H9 (cell line): ENCODE results near the gene TTC9C. TPM values are rescaled to one million over a fixed set of nuclear protein-coding genes. Genes with fewer than 3 reads are reported as not detected.
A peak's percentile ranks its signal among the peaks of the same experiment; 100 is the strongest.

Experiments used
- DNase-seq: peaks from one replicate; pipeline ENCODE4 v3.0.0-alpha.2; 2017
- H2AFZ ChIP-seq: one replicate; pipeline ENCODE4 v1.6.1; 2013; ENCODE audit warnings: mild to moderate bottlenecking, low read length, control low read depth, moderate library complexity
- H2AK5ac ChIP-seq: 2 replicates; pipeline ENCODE4 v1.6.1; 2013; ENCODE audit warnings: low read length, control low read depth, mixed read lengths; ENCODE audit not compliant: insufficient read length
- H2BK120ac ChIP-seq: one replicate; pipeline ENCODE4 v1.6.1; 2013; ENCODE audit warnings: low read depth, mild to moderate bottlenecking, low read length, control low read depth, inconsistent platforms; ENCODE audit not compliant: poor library complexity, severe bottlenecking
- H2BK12ac ChIP-seq: 2 replicates; pipeline ENCODE4 v1.6.1; 2013; ENCODE audit warnings: low read length, control low read depth, mixed read lengths, low read depth; ENCODE audit not compliant: insufficient read length
- H2BK15ac ChIP-seq: 2 replicates; pipeline ENCODE4 v1.6.1; 2013; ENCODE audit warnings: low read depth, low read length, control low read depth
- H2BK20ac ChIP-seq: one replicate; pipeline ENCODE4 v1.6.1; 2013; ENCODE audit warnings: low read depth, mild to moderate bottlenecking, low read length, control low read depth, inconsistent platforms; ENCODE audit not compliant: poor library complexity, severe bottlenecking
- H2BK5ac ChIP-seq: 2 replicates; pipeline ENCODE4 v1.6.1; 2013; ENCODE audit warnings: low read length, control low read depth, mixed read lengths; ENCODE audit not compliant: insufficient read length
- H3K14ac ChIP-seq: 2 replicates; pipeline ENCODE4 v1.6.1; 2013; ENCODE audit warnings: low read length, control low read depth; ENCODE audit not compliant: insufficient read depth
- H3K18ac ChIP-seq: 2 replicates; pipeline ENCODE4 v1.6.1; 2013; ENCODE audit warnings: low read depth, mild to moderate bottlenecking, mixed read lengths, low read length, control low read depth; ENCODE audit not compliant: insufficient read length
- H3K23ac ChIP-seq: 2 replicates; pipeline ENCODE4 v1.6.1; 2013; ENCODE audit warnings: low read length, control low read depth, mixed read lengths, low read depth; ENCODE audit not compliant: insufficient read length
- H3K23me2 ChIP-seq: 2 replicates; pipeline ENCODE4 v1.6.1; 2013; ENCODE audit warnings: low read depth, mild to moderate bottlenecking, mixed read lengths, low read length, control low read depth; ENCODE audit not compliant: insufficient read length, poor library complexity, severe bottlenecking
- H3K27ac ChIP-seq: 2 replicates; pipeline ENCODE4 v1.5.1; 2013; ENCODE audit warnings: low read length, control low read depth, mixed read lengths, low read depth; ENCODE audit not compliant: insufficient read length
- H3K27me3 ChIP-seq: 2 replicates; pipeline ENCODE4 v1.6.1; 2013; ENCODE audit warnings: low read length, control low read depth, inconsistent platforms; ENCODE audit not compliant: insufficient read depth
- H3K4ac ChIP-seq: 2 replicates; pipeline ENCODE4 v1.6.1; 2013; ENCODE audit warnings: low read depth, mild to moderate bottlenecking, control low read depth, inconsistent platforms, low read length, moderate library complexity
- H3K4me1 ChIP-seq: 2 replicates; pipeline ENCODE4 v1.6.1; 2013; ENCODE audit warnings: low read length, control low read depth, inconsistent platforms; ENCODE audit not compliant: insufficient read depth
- H3K4me2 ChIP-seq: 2 replicates; pipeline ENCODE4 v1.6.1; 2013; ENCODE audit warnings: low read length, control low read depth, mixed read lengths; ENCODE audit not compliant: insufficient read length, insufficient read depth
- H3K56ac ChIP-seq: 2 replicates; pipeline ENCODE4 v1.6.1; 2013; ENCODE audit warnings: low read depth, mild to moderate bottlenecking, mixed read lengths, low read length, control low read depth; ENCODE audit not compliant: insufficient read length
- H3K79me1 ChIP-seq: 2 replicates; pipeline ENCODE4 v1.6.1; 2013; ENCODE audit warnings: low read depth, mild to moderate bottlenecking, moderate library complexity, low read length, control low read depth, inconsistent platforms; ENCODE audit not compliant: insufficient read depth, poor library complexity, severe bottlenecking
- H3K79me2 ChIP-seq: 2 replicates; pipeline ENCODE4 v1.6.1; 2013; ENCODE audit warnings: low read length, control low read depth, inconsistent platforms; ENCODE audit not compliant: insufficient read depth
- H3K9ac ChIP-seq: 2 replicates; pipeline ENCODE4 v1.6.1; 2013; ENCODE audit warnings: low read length, control low read depth, mixed read lengths; ENCODE audit not compliant: insufficient read length; ENCODE audit errors: extremely low read depth
- H3K9me3 ChIP-seq: one replicate; pipeline ENCODE4 v1.6.1; 2013; ENCODE audit warnings: low read depth, low read length, inconsistent platforms; ENCODE audit not compliant: control insufficient read depth
- H3T11ph ChIP-seq: one replicate; pipeline ENCODE4 v1.6.1; 2013; ENCODE audit warnings: mild to moderate bottlenecking, low read length, control low read depth, inconsistent platforms
- H4K20me1 ChIP-seq: one replicate; pipeline ENCODE4 v1.6.1; 2013; ENCODE audit not compliant: control insufficient read depth, insufficient read length, insufficient read depth
- H4K5ac ChIP-seq: 2 replicates; pipeline ENCODE4 v1.6.1; 2013; ENCODE audit warnings: low read depth, mild to moderate bottlenecking, mixed read lengths, low read length, control low read depth; ENCODE audit not compliant: insufficient read length
- H4K8ac ChIP-seq: replicated peaks from 2 replicates; pipeline ENCODE4 v1.6.1; 2013; ENCODE audit warnings: low read length, control low read depth, mixed read lengths, low read depth; ENCODE audit not compliant: insufficient read length
- H4K91ac ChIP-seq: 2 replicates; pipeline ENCODE4 v1.6.1; 2013; ENCODE audit warnings: low read depth, mild to moderate bottlenecking, moderate library complexity, mixed read lengths, low read length, control low read depth; ENCODE audit not compliant: insufficient read length
- H3K27ac Mint-ChIP-seq, 3 experiments: 2 replicates in 2 of 3; 3 replicates in 1 of 3; pipeline ENCODE4 v1.8.0; 2020 to 2021; ENCODE audit warnings: mixed read lengths in 3 of 3, mild to moderate bottlenecking in 1 of 3, moderate library complexity in 1 of 3
- H3K27me3 Mint-ChIP-seq: 2 replicates; pipeline ENCODE4 v1.8.0; 2021; ENCODE audit warnings: low read depth, mild to moderate bottlenecking, moderate library complexity, mixed read lengths
- H3K36me3 Mint-ChIP-seq, 3 experiments: 2 replicates in 2 of 3; 3 replicates in 1 of 3; pipeline ENCODE4 v1.8.0; 2020 to 2021; ENCODE audit warnings: low read depth in 3 of 3, mixed read lengths in 3 of 3; ENCODE audit not compliant: insufficient read depth in 1 of 3
- H3K4me1 Mint-ChIP-seq, 2 experiments: 2 replicates each; pipeline ENCODE4 v1.8.0; 2020; ENCODE audit warnings: mixed read lengths in 2 of 2
- H3K4me3 Mint-ChIP-seq, 2 experiments: 2 replicates in 1 of 2; 3 replicates in 1 of 2; pipeline ENCODE4 v1.8.0; 2020 to 2021; ENCODE audit warnings: mild to moderate bottlenecking in 2 of 2, mixed read lengths in 2 of 2, moderate library complexity in 1 of 2
- H3K9me3 Mint-ChIP-seq, 2 experiments: 2 replicates in 1 of 2; 3 replicates in 1 of 2; pipeline ENCODE4 v1.8.0; 2020; ENCODE audit warnings: mild to moderate bottlenecking in 2 of 2, mixed read lengths in 2 of 2, moderate library complexity in 1 of 2
- WGBS: extraction: QIAGEN DNeasy Blood & Tissue Kit; methylation state at CpG from one replicate; pipeline ENCODE4 v1.1.7; 2013; ENCODE audit warnings: missing lambda C conversion rate, low lambda C conversion rate, mixed read lengths; ENCODE audit not compliant: insufficient read length; ENCODE audit errors: extremely low coverage; 5-methylcytosine and 5-hydroxymethylcytosine counted together
- total RNA-seq: library from RNA; stranded (reverse); gene quantifications from 2 replicates; pipeline ENCODE4 v1.2.1, GENCODE V29; 2021
- TF ChIP-seq, protein P1 (sequence below): fragments of 200-600 bp; sonication (generic); conservative IDR thresholded peaks from 3 replicates; pipeline ENCODE4 v1.8.0; 2021; ENCODE audit warnings: antibody characterized with exemption, mild to moderate bottlenecking

TTC9C gene
- total RNA-seq, 1 experiment from 2014 or later = 33.4 TPM

DNA sequence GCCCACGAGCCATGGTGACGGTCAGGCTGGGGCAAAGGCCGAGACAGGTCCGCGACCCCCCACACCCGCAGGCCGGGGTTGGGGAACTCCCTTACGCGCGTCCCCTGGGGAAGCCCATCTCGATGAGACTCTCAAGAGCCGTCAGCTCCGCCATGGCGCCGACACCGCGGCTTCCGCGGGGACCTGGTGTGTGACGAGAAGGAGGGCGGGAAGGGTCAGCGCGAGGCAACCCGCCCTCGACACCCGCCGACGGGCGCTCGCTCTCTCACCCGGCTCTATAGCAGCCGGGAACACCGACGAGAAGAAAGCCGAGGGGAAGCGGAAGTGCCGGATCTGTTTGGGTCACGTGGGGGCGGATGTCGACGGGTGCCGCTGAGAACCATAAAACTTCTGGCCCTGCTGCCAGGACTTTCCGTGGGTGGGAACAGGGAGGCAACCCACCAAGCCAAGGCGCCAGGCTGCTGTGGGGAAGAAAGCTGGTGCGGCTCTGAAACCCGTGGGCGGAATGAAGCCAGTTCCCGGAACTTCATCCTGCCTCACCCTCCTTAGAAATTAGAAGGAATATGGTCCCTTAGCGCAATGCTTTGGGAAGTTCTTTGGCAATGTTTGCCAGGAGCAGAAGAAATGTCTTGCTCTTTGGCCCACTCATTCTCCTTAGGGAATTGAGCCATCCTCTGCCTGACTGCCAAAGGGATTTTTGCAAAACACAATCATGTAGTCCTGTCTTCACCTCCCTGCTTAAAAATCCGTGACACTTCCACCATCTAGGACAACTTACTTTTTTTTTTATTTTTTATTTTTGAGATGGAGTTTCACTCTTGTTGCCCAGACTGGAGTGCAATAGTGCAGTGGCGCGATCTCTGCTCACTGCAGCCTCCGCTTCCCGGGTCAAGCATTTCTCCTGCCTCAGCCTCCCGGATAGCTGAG, 49.3 kb upstream of the TTC9C start, which contains the start of gene UBXN1:
Gene UBXN1 (minus strand): TSS at position 304 of the 927 bp plus-strand sequence. CDS start 150 bp downstream, at position 154.
- Histone ChIP-seq H2BK5ac (no peak within 1 kb of the TSS), H3K14ac (peak within 1 kb of the TSS; percentile 66), H3K18ac (peak within 1 kb of the TSS; percentile 72), H2AFZ (no peak within 1 kb of the TSS), H3K27ac (peak within 1 kb of the TSS; percentile 12), H3K23me2 (peaks cover 8% of the 10 kb centered on the region), H3K56ac (no peak within 1 kb of the TSS), H4K20me1 (no peaks in the 10 kb centered on the region), H3K4ac (no peak within 1 kb of the TSS), H2BK12ac (no peak within 1 kb of the TSS), H3K4me2 (peak within 1 kb of the TSS; percentile 79), H3K9me3 (no peaks in the 10 kb centered on the region), H3K79me2 (no peaks in the 10 kb centered on the region), H2BK20ac (no peak within 1 kb of the TSS), H4K91ac (no peak within 1 kb of the TSS), H3K79me1 (no peaks in the 10 kb centered on the region), H3K9ac (peak within 1 kb of the TSS; percentile 86), H2BK15ac (no peak within 1 kb of the TSS), H3T11ph (no peak within 1 kb of the TSS), H3K4me1 (no peaks in the 10 kb centered on the region), H2AK5ac (no peak within 1 kb of the TSS), H3K27me3 (no peaks in the 10 kb centered on the region), H4K8ac (no peak within 1 kb of the TSS), H3K23ac (no peak within 1 kb of the TSS), H2BK120ac (no peak within 1 kb of the TSS), H4K5ac (peak within 1 kb of the TSS; percentile 19)
- H3K4me3 Mint-ChIP-seq = peak within 1 kb of the TSS; percentile 85 to 92
- peaks cover 14 to 35% (median 33%) of the 10 kb centered on the region in 3 experiments; a peak in 6 of 7 replicates for H3K36me3 Mint-ChIP-seq
- peaks cover 15 to 20% of the 10 kb centered on the region in 2 experiments for H3K4me1 Mint-ChIP-seq
- TF ChIP-seq, protein P1, sequence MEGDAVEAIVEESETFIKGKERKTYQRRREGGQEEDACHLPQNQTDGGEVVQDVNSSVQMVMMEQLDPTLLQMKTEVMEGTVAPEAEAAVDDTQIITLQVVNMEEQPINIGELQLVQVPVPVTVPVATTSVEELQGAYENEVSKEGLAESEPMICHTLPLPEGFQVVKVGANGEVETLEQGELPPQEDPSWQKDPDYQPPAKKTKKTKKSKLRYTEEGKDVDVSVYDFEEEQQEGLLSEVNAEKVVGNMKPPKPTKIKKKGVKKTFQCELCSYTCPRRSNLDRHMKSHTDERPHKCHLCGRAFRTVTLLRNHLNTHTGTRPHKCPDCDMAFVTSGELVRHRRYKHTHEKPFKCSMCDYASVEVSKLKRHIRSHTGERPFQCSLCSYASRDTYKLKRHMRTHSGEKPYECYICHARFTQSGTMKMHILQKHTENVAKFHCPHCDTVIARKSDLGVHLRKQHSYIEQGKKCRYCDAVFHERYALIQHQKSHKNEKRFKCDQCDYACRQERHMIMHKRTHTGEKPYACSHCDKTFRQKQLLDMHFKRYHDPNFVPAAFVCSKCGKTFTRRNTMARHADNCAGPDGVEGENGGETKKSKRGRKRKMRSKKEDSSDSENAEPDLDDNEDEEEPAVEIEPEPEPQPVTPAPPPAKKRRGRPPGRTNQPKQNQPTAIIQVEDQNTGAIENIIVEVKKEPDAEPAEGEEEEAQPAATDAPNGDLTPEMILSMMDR = no peak
- no peaks in the 10 kb centered on the region for H3K27me3 Mint-ChIP-seq
- H3K27ac Mint-ChIP-seq = peak within 1 kb of the TSS; percentile 70 to 96 (median 91); a peak in 6 of 7 replicates
- WGBS = no CpG with 5 or more reads among the region's 55 CpGs
- H3K9me3 Mint-ChIP-seq = 0 out of 5 replicates have a peak, but pooled peaks cover 0 to 2% of the 10 kb centered on the region in 2 experiments
- DNase-seq = peak; percentile 81
